HG03196 (cell line): ENCODE data around the gene QRICH2.
"Not testable (repeated sequence)": the region's sequence is repeated elsewhere in the genome, so short reads cannot be mapped to it uniquely, and the experiment has no call there.

Source experiments
- ATAC-seq: cut with Tn5 transposase; IDR thresholded peaks from one replicate; pipeline ENCODE4 v1.9.1; 2021; ENCODE audit not compliant: unreplicated experiment

QRICH2 gene

GRCh38 chr17:76327696-76328095, 19.6 kb upstream of the QRICH2 start:
- ATAC-seq = no peak

- ATAC-seq = no peak
Measured at GRCh38 chr17:76326306-76326705, 18.2 kb upstream of the QRICH2 start.

GRCh38 chr17:76318586-76318985, 10.5 kb upstream of the QRICH2 start:
- no peak for ATAC-seq

DNA sequence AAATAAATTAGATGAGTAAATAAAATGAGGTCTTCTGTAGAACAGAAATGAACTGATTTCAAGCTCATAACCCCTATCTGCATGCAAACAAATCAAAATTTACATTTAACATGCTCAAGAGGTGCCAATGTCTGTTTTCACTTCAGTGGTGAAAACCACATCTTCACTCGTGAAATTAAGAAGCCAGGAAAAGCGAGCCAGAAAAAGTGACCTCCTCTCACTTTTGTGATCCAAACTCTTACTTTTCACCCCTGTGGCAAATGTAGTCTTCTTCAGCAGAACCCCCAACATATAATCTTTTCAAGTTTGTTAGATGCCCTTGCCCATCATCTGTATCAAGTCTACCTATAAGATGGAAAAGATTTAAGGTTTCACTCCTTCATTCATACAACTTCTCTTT, 9.5 kb upstream of the QRICH2 start:
- no peak for ATAC-seq

GRCh38 chr17:76314392-76315227, 6.5 kb upstream of the QRICH2 start:
- ATAC-seq = no peak

- no peak for ATAC-seq
Measured at GRCh38 chr17:76312735-76313134, 4.7 kb upstream of the QRICH2 start.

- ATAC-seq = no peak
Measured at GRCh38 chr17:76309461-76309860, 1.4 kb upstream of the QRICH2 start.

DNA sequence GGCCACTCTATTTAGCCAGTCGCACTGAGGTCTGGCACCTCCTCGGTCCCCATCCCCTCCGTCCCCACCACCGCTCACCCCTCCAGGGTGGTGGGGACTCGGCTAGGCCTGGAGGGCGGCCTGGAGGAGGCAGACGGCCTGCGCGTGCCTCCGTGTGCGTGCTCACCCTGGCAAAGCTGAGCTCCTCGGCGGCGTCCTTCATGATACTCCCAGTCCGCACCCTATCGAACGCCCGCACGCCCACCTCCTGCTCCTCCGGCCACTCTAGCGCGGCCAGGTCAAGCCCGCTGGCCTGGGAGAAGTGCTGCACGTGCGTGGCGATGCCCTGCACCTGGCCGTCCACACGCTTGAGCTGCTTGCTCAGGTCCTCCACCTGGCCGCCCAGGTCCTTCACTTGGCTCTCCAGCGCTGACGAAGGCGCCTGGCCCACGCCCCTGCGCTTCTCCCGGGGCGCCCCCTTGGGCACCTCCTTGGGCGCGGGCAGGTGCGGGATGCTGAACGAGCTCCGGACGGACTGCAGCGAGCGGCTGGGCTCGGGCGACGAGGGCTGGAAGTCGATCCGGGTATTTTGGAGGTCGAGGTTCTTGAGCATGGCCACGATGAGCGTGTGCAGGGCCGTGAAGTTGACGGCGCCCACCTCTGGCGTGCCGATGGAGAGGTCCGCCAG, 644 bp downstream of the QRICH2 start:
- no peak for ATAC-seq

DNA sequence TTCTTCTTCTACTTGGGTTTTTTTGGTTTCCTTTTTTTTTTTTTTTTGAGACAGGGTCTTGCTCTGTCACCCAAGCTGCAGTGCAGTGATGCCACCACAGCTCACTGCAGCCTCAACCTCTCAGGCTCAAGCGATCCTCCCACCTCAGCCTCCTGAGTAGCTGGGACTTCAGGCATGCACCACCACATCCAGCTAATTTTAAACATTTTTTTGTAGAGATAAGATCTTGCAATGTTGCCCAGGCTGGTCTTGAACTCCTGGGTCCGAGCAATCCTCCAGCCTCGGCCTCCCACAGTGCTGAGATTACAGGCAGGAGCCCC, 3.0 kb downstream of the QRICH2 start:
- not testable (repeated sequence) for ATAC-seq

DNA sequence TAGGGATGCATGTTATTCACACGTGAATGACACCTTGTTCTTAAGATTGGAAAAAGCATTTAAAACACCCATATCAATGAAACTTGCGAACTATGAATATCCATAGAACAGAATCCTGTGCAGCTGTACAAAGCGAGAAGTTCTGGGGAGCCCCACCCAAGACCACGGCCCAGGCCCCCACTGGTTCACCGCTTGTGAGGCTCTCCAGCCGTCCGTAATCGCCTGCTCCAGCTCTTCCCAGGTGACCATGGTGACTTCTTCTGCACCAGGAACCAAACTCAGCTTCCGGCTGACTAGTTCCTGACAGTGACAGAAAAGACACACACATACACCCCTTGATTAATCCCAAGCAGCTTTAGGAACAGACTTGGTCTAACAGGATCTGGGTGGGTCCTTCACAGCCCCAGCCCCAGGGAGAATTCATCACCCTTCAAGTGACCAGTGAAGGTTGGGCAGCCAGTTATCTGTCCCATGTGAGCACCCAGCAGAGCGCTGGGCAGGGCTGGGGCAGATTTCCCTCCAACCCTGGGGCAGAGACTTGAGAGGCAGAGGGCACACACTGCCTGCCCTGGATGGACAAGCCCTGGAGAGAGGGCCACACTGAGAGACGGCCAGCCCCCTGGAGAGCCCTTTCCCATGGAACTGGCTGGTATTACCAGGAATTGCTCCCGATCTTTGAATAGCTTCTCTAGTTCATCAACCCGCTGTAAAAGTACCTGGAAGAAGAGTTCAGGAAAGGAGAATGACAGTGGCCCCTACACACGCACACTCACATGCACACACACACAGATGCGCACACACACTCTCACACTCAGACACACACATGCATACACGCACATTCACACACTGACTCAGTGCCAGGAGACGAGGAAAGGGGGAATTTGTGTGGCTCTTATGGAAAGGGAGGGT, 3.6 kb downstream of the QRICH2 start:
- ATAC-seq = no peak

GRCh38 chr17:76297436-76297835, 10.6 kb downstream of the QRICH2 start:
- ATAC-seq = no peak

DNA sequence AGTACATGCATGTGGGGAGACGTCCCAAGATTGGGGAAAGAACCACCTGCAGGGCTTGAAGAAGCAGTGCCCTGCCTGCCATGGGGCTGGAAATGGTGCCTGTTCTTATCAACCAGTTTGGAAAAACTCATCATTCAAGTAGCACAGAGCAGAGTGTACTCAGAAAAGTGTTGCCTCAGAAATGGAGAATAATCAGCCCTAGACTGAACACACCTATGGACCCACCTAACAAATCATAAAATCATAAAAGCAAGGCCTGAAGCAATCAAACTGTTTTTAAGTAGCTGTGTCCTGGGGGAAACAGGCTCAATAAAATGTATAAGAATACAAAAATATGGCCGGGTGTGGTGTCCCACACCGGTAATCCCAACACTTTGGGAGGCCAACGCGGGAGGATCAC, 11.2 kb downstream of the QRICH2 start:
- ATAC-seq = no peak

- ATAC-seq = no peak
Measured at GRCh38 chr17:76296186-76296585, 11.9 kb downstream of the QRICH2 start.

DNA sequence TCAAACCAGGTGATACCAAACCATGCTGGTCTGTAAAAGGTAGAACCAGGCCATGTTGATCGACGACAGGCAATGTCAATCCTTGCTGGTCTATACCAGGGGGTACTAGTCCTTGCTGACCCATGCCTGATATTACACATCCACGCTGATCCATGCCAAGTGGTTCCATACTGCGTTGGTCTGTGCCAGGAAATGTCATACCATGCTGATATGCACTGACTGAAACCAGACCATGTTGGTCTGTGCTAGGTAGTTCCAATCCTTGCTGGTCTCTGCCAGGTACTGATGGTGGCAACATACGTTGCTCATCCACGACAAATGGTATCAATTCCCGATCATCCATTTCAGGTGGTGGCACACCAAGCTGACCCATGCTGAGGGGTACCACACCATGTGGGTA, 15.0 kb downstream of the QRICH2 start:
- no peak for ATAC-seq

DNA sequence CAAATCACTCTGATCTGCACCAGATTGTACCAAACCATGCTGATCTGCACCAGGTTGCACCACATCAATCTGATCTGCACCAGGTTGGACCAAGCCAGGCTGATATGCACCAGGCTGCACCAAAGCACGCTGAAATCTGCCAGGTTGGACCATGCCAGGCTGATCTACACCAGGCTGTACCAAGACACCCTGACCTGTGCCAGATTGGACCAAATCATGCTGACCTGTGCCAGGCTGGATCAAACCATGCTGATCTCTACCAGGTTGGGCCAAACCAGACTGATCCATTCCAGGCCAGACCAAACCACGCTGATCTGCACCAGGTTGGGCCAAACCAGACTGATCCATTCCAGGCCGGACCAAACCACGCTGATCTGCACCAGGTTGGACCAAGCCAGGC, 15.5 kb downstream of the QRICH2 start:
- ATAC-seq = no peak

DNA sequence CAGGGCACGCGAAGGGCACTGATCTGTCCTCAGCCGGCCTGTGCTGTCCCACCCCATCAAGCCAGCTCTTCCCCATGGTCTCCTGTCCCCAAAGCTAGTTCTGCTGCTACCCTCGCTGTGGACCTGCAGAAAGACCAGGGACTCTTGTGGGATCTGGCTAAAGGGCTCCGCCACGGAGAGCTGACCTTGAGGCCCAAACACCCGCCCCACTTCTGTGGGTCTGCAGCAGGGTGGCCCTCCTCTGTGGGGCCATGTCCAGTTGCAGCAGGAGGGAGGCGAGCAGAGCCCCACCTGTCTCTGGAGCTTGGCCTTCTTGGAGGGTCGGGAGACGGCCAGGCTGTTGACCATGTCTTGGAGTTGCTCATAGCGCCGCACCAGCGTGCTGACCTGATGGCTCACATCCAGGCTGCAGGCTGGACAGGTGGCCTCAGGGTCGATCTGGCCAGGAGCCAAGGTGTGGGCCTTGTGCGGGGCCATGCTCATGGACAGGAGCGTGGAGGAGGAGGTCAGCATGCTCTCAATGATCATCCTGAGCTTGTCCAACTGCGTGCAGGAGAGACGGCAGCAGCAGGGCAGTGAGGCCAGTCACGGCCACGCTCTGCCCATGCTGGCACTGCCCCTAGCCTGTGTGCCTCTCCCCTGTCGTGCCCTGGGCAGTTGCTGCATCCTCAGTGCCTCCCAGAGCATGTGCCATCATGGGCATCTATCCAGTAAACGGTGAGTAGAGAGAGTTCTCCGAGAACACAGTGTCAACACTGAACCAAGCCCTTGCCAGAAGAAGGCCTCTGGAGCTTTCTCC, 26.3 kb downstream of the QRICH2 start:
- ATAC-seq = no peak

DNA sequence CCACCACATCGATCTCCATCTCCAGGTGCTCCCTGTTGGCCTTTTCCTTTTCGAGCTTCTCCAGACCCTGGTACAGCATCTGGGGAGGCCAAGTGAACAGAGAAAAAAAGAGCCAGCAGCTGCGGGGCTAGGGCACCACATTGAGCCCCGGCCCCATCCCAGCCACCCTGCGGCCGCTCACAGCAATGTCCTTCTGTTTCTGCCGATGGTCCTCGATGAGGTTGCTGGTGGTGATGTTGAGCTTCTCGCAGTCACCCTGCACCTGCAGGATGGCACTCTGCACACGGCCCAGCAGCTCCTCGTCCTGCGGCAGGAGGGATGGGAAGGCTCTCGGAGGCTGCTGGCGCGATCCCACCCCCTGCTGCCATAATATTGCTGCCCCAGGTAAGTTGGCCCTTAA, 27.4 kb downstream of the QRICH2 start:
- no peak for ATAC-seq

DNA sequence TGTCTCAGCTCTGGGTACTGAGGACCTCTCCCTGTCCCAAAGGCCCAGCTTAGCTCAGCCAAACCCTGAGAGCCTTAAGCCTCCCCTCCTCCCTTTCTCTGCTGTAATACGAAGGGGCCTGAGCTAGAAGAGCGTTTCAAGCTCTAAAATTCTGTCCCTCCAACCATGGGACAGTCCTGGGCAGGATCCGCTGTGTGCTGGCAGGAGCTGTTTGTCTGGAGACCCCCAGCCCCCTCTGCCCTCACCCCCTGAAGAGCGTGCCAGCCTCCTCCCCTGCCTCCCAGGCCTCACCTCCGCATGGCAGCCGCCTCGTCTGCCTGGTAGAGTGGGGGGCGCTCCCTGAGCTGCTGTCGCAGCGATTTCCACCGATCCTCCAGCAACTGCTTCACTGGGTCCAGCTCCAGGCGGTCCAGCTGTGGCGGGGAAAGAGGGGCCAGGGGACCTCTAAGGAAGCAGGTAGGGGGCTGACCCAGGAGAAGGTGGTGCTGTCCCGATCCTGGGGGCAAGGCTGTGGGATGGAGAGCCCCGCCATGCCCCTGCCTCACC, 28.3 kb downstream of the QRICH2 start:
- no peak for ATAC-seq

DNA sequence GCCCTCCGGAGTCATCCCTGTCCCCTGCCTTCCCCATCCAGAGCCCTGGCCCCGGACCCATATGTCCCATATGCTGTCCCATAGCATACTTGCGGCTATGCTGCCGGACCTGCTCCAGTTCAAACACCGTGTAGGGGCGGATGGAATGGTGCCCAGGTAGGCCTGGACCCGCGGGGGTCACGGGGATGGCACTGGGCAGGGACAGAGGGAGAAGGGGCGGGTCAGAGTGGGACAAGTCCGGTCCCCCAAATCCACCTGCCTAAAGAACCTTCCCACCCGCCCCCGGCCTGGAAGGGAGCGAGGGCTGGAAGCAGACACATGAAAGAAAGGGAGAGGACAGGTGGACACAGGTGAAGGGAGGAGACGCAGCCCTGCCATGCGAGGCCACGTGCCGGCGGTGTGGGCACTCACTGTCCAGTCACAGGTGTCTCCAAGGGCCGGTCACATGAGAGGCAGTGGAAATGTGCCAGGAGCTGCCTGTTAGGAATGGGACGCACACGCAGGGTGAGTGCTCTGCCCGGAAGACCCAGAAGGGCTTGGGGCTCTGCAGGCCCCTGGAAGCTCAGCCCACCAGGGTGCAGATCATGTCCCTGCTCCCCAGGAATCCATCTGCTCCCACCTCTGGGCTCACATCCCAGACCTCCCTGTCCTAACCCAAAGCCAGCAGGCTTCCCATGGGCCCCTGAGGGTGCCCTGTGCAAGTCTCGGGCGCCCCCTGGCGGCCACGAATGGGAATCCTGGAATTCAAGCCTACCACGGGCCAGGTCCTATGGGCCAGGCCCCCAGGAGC, 28.9 kb downstream of the QRICH2 start:
- ATAC-seq = peak; percentile 44
